Mammary epithelial cell (primary cell): ENCODE data around the gene RADX.

ENCODE experiments used
- EZH2 ChIP-seq: IDR thresholded peaks from 2 replicates; pipeline ENCODE4 v1.6.1; 2012; ENCODE audit warnings: low read length, inconsistent platforms, borderline replicate concordance
- TF ChIP-seq, protein P1 (sequence below), 2 donors: IDR thresholded peaks in 1 of 2; conservative IDR thresholded peaks in 1 of 2; 2 replicates each; pipeline ENCODE4 v1.5.1; 2011 to 2012; ENCODE audit warnings: inconsistent platforms in 2 of 2, low read length in 2 of 2, mild to moderate bottlenecking in 2 of 2, control low read depth in 1 of 2, low read depth in 1 of 2; ENCODE audit not compliant: insufficient read depth in 1 of 2; ENCODE audit errors: extremely low read depth in 1 of 2

DNA sequence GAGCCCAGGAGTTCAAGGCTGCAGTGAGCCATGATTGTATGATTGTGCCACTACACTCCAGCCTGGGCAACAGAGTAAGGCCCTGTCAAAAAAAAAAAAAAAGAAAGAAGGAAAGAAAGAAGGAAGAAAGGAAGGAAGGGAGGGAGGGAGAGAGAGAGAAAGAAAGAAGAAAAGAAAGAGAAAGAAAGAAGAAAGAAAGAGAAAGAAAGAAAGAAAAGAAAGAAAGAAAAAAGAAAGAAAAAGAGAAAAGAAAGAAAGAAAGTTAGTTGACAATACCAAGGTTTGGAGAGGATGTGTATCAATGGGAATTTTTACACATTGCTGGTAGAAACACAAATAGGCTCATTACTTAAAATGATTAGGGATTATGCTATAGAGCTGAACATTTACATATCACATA is 19.8 kb downstream of the RADX start:
- TF ChIP-seq, protein P1, sequence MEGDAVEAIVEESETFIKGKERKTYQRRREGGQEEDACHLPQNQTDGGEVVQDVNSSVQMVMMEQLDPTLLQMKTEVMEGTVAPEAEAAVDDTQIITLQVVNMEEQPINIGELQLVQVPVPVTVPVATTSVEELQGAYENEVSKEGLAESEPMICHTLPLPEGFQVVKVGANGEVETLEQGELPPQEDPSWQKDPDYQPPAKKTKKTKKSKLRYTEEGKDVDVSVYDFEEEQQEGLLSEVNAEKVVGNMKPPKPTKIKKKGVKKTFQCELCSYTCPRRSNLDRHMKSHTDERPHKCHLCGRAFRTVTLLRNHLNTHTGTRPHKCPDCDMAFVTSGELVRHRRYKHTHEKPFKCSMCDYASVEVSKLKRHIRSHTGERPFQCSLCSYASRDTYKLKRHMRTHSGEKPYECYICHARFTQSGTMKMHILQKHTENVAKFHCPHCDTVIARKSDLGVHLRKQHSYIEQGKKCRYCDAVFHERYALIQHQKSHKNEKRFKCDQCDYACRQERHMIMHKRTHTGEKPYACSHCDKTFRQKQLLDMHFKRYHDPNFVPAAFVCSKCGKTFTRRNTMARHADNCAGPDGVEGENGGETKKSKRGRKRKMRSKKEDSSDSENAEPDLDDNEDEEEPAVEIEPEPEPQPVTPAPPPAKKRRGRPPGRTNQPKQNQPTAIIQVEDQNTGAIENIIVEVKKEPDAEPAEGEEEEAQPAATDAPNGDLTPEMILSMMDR (conservative IDR thresholded peaks at IDR 0.05 in 1 of 2, IDR thresholded peaks at IDR 0.05 in 1 of 2; ENCODE audit: extremely low read depth in 1 of 2, insufficient read depth in 1 of 2, low read depth in 1 of 2, low read length in 2 of 2) = no peak
- TF ChIP-seq EZH2 = no peak
